Measurements from ENCODE around the gene LSM14A. TPM values are rescaled to one million over a fixed set of nuclear protein-coding genes. Genes with fewer than 3 reads are reported as not detected.
A peak's percentile ranks its signal among the peaks of the same experiment; 100 is the strongest.

Gene LSM14A
- total and polyA plus RNA-seq, 2 of the 13 experiments (the other 11 are each of a cell fraction or from before 2014, with no cell fraction given) = 77.0 to 83.6 TPM

GRCh38 chr19:34171877-34172660, at the start of gene LSM14A (continued):
- TF ChIP-seq HNF1B (CRISPR knock-in tag; IDR thresholded peaks at IDR 0.05) = peak; percentile 46; the same call in 1 of the 2 replicates
- TF ChIP-seq ZNF678 (CRISPR knock-in tag; IDR thresholded peaks at IDR 0.05) = peak; percentile 41; the same call in 1 of the 2 replicates
- no peak; the same call in 1 of the 2 replicates for TF ChIP-seq MIER3 (CRISPR knock-in tag; IDR thresholded peaks at IDR 0.05; ENCODE audit: borderline replicate concordance)
- TF ChIP-seq FOXO4 (CRISPR knock-in tag; conservative IDR thresholded peaks at IDR 0.05) = 0 out of 2 replicates have a peak, but pooled peaks have one; percentile 18
- TF ChIP-seq RBAK (CRISPR knock-in tag; IDR thresholded peaks at IDR 0.05) = no peak
- TF ChIP-seq ZNF468 (CRISPR knock-in tag; IDR thresholded peaks at IDR 0.05) = no peak
- TF ChIP-seq ZNF432 (CRISPR knock-in tag; IDR thresholded peaks at IDR 0.05; ENCODE audit: borderline replicate concordance) = no peak
- no peak for TF ChIP-seq ZNF660 (CRISPR knock-in tag; IDR thresholded peaks at IDR 0.05; ENCODE audit: borderline replicate concordance, low read depth)
- TF ChIP-seq ZNF841 (CRISPR knock-in tag; IDR thresholded peaks at IDR 0.05; ENCODE audit: borderline replicate concordance) = no peak
- no peak for TF ChIP-seq GPBP1L1 (CRISPR knock-in tag; IDR thresholded peaks at IDR 0.05)
- no peak for TF ChIP-seq FOXA1 (IDR thresholded peaks at IDR 0.05)
- TF ChIP-seq FOXA1 (CRISPR knock-in tag; IDR thresholded peaks at IDR 0.05) = no peak
- TF ChIP-seq NFKB2 (CRISPR knock-in tag; IDR thresholded peaks at IDR 0.05; ENCODE audit: borderline replicate concordance) = peak; percentile 43; the same call in 1 of the 2 replicates
- TF ChIP-seq SIN3B (IDR thresholded peaks at IDR 0.05; ENCODE audit: low read length) = no peak
- peak; percentile 36 for TF ChIP-seq IRX3 (CRISPR knock-in tag; IDR thresholded peaks at IDR 0.05; ENCODE audit: borderline replicate concordance, low read depth)
- no peak for TF ChIP-seq LCORL (IDR thresholded peaks at IDR 0.05)
- peak; percentile 35; the same call in 1 of the 2 replicates for TF ChIP-seq LCORL (CRISPR knock-in tag; IDR thresholded peaks at IDR 0.05)
- TF ChIP-seq MED8 (CRISPR knock-in tag; IDR thresholded peaks at IDR 0.05; ENCODE audit: insufficient replicate concordance) = no peak
- TF ChIP-seq FOXK1 (CRISPR knock-in tag; IDR thresholded peaks at IDR 0.05; ENCODE audit: borderline replicate concordance, low read depth) = 0 out of 2 replicates have a peak, but pooled peaks have one; percentile 37
- no peak for TF ChIP-seq SNAI1 (CRISPR knock-in tag; IDR thresholded peaks at IDR 0.05; ENCODE audit: borderline replicate concordance)
- TF ChIP-seq MXD4 (CRISPR knock-in tag; IDR thresholded peaks at IDR 0.05) = no peak; the same call in 1 of the 2 replicates
- no peak for TF ChIP-seq ZNF879 (CRISPR knock-in tag; IDR thresholded peaks at IDR 0.05)
- TF ChIP-seq ZSCAN31 (CRISPR knock-in tag; IDR thresholded peaks at IDR 0.05; ENCODE audit: low read depth) = peak; percentile 77
- peak; percentile 84; the same call in 1 of the 2 replicates for TF ChIP-seq MAF1 (CRISPR knock-in tag; IDR thresholded peaks at IDR 0.05; ENCODE audit: borderline replicate concordance)
- TF ChIP-seq U2AF1 (optimal IDR thresholded peaks at IDR 0.05; ENCODE audit: low read depth, low read length) = no peak
